Stimulated activated CD8-positive, alpha-beta memory T cell treated with anti-CD3 and anti-CD28 coated beads, Interleukin-7, amount 100 ng/mL, for 1 hour (primary cell): ENCODE data around the gene SDHAF2.
"Not testable (repeated sequence)": the region's sequence is repeated elsewhere in the genome, so short reads cannot be mapped to it uniquely, and the experiment has no call there.

Experiments used
- DNase-seq, 2 donors: peaks; one replicate each; pipeline ENCODE4 v3.0.0-alpha.2; 2020; ENCODE audit warnings: low read depth in 2 of 2

SDHAF2 gene

DNA sequence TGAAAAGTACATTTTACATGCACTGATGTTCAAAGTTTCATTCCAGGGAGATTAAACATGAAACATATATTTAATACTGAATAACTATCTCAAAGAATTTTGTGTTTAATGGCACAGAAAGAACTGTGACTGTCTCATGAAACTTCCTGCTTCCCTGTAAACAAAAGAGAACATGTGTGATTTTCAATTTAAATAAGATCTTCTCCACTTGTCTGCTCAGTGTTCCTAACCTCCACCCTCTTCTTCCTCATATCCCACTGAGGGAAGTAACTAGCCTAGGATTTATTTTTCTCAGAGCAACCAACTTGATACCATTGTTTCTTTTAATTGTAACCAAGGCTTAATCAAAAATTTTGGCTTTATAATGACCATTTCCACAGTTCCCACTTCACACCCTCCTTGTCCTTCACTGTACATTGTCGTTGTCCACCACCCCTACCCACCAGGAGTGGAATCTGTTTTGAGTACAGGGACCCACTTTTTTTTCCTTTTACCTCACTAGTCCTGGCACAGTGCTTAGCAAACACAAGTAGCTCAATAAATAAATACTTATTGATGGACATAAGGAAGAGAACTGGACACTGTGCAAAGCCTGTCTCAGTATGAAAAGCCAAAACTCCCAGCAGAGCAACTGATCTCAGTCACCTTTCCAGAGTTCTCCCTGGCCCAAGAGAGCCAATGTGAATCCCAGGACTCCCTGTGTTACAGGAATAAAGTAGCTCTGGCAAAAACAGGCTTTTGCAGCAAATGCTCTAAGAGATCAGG, 4.4 kb upstream of the SDHAF2 start:
- no peak for DNase-seq

DNA sequence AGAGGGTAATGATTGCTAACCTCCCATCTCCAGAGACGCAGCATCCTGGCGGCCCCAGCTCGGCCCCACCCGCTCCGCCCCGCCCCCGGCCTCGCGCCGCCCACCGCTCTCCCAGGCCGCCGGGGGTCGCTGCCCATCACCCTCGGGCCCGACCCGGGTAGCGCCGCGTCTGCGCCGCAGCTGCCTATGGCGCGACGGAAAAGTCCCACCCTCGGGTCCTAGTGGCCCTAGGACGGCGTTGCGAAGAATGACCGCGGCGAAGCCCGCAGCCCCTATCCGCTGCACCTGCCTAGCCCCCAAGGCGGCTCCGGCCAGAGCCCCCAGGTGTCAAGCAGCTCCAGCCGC, 606 bp upstream of the SDHAF2 start:
- peak; percentile 45 to 49 for DNase-seq

GRCh38 chr11:61430839-61431238, 915 bp downstream of the SDHAF2 start:
- not testable (repeated sequence) for DNase-seq

DNA sequence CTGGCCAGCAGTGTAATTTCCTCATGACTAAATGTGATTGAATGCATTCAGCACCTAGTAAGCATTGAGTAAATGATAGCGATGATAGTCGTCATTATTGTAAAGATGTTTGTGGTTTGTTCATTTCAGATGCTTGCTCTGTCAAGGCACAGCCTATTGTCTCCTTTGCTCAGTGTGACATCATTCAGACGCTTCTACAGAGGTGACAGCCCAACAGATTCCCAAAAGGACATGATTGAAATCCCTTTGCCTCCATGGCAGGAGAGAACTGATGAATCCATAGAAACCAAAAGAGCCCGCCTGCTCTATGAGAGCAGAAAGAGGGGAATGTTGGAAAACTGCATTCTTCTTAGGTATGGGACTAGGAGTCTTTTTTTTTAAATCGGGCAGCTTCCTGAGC, 7.6 kb downstream of the SDHAF2 start:
- no peak for DNase-seq

GRCh38 chr11:61439615-61440014, 9.7 kb downstream of the SDHAF2 start:
- no peak for DNase-seq

DNA sequence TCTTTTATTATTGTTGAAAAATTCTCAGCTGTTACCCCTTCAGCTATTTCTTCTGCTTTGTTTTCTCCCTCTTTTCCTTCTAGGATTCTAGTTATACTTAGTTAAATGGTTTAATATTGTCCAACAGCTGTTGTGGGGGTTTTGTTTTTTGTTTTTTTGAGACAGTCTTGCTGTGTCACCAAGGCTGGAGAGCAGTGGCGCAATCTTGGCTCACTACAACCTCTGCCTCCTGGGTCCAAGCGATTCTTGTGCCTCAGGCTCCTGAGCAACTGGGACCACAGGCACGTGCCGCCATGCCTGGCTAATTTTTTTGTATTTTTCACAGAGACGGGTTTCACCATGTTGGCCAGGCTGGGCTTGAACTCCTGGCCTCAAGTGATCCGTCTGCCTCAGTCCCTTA, 12.7 kb downstream of the SDHAF2 start:
- DNase-seq: no peak

DNA sequence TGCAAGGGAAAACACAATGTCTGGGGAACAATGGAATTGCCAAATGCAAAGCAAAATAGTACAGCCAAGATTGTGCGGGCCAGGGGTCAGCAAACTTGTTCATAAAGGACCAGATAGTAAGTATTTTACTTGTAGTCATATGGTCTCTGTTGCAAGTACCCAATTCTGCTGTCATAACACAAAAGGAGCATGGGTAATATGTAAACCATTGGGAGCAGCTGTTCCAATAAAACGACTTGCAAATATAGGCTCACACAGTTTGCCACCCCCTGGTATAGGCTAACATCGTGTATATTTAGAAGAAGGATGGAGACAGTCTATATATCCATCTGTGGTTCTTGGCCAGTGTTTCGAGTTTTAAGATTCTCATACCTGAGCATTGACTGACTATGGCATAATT, 15.6 kb downstream of the SDHAF2 start:
- no peak for DNase-seq

DNA sequence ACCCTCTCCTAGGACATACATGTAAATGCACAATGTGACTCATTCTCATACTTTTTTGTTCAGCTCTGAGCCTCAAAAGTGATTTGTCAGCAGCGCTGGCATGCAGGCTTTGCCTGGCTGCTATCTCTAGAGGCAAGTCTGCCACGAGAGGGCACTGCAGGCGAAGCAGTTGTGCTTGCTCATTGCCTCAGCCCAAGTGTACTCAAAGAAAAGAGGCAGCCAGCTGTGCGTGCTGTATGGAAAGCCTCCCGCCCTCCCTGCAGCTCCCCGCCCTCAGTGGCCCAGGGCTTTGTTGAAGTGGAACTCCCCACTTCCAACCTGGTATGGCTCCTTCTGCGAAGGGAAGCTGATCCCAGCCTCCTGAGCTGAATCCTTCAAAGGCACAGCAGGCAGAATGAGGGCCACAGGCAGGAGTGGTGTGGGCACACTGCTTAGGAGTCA, 16.3 kb downstream of the SDHAF2 start:
- DNase-seq: peak; percentile 9 to 45

GRCh38 chr11:61447601-61448551, 18.0 kb downstream of the SDHAF2 start:
- DNase-seq: no peak

- DNase-seq: no peak
Measured at GRCh38 chr11:61448552-61448927, 18.6 kb downstream of the SDHAF2 start.

DNA sequence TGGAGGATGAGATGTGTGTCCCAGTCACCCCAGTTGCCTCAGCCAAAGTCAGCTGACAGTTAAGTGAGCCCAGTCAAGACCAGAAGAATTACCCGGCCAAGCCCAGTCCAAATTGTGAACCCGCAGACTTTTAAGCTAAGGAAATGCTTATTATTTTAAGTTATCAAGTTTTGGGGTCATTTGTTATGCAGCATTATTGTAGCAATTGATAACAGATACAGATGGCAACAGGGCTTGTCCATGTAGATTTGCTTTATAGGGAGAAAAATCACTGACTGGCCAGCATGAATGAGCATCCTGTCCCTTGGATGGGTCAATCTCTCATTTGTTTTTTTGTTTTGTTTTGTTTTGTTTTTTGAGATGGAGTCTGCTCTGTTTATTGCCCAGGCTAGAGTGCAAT, 22.9 kb downstream of the SDHAF2 start:
- no peak for DNase-seq

GRCh38 chr11:61453695-61454094, 23.8 kb downstream of the SDHAF2 start:
- DNase-seq: no peak

GRCh38 chr11:61454520-61454919, 24.6 kb downstream of the SDHAF2 start:
- DNase-seq: no peak

DNA sequence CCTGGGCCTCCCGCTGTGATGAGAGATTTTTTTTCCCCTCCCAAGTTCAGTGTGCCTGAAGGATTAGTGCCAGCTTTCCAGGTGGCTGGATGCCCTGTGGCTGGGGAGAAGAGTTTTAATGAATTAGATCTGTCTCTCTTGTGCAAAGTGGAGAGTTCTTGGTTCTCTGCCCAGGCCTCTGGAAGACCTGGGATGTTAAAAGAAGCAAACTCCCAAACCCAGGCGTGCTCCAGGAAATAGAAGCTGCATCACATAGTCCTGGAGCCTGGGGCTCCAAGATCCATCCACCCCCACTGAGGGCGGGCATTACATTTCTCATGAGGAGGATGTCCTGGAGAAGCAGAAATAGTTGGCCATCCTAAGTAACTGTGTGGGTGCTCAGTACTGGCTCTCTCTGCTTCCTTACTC, 30.6 kb downstream of the SDHAF2 start:
- DNase-seq: no peak

DNA sequence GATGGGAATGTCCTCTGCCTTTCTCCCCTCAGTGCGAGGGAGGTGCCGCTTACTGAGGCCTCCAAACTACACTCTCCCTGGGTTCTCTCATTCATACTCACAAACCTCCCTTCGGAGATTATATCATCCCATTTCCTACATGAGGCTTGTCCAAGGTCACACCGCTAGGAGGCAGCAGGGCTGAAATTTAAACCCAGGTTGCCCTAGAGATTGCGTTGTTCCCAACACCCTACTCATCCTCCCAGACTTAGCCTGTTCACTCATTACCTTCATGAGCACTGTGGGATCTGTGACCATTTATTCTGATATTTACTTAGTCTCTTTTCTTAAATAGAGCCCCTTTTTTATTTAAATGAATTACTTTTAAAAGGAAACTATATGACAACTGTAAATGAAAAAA, 31.1 kb downstream of the SDHAF2 start:
- no peak for DNase-seq

DNA sequence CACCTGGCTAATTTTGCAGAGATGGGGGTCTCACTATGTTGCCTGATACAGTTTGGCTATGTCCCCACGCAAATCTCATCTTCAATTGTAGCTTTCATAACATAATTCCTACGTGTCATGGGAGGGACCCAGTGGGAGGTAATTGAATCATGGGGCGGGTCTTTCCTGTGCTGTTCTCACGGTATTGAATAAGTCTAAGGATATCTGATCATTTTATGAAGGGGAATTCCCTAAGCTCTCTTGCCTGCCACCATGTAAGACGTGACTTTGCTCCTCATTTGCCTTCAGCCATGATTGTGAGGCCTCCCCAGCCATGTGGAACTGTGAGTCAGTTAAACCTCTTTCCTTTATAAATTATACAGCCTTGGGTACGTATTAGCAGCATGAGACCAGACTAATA, 37.7 kb downstream of the SDHAF2 start:
- DNase-seq: not testable (repeated sequence)

GRCh38 chr11:61468002-61468401, 38.1 kb downstream of the SDHAF2 start:
- no peak for DNase-seq

DNA sequence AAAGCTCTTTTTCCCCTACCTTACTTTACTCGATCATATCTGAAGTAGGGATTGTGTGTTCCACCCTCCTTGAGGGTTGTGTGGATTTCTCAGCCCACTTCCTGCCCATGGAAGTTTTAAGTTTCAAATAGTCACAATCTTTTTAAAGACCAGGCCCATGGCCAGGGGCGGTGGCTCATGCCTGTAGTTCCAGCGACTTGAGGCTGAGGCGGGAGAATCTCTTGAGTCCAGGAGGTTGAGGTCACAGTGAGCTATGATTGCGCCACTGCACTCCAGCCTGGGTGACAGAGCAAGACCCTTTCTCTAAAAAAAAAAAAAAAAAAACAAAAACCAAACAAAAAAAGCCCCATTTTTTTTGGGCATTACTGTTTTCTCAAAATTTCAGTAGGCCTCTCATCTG, 42.4 kb downstream of the SDHAF2 start:
- no peak for DNase-seq

DNA sequence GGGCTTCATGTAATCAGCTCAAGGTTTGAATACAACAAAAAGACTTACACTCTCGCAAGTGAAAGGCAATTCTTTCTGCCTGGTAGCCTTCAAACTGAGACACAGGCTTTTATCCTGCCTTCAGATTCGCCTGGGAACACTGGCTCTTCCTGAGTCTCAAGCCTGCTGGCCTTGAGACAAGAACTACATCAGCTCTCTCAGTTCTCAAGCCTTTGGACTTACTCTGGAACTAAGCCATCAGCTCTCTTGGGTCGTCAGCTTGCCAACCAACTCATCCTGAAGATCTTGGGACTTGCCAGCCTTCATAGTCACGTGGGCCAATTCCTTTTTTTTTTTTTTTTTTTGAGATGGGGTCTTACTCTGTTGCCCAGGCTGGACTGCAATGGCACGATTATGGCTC, 42.9 kb downstream of the SDHAF2 start:
- no peak for DNase-seq

GRCh38 chr11:61473370-61474012, 43.6 kb downstream of the SDHAF2 start:
- no peak for DNase-seq

GRCh38 chr11:61474013-61474643, 44.2 kb downstream of the SDHAF2 start:
- no peak for DNase-seq

- no peak for DNase-seq
Measured at GRCh38 chr11:61475433-61475832, 45.5 kb downstream of the SDHAF2 start.
